ENCODE results near the gene BDH2.

- TF ChIP-seq CTCF (IDR thresholded peaks at IDR 0.05) (no peak), POLR2A (IDR thresholded peaks at IDR 0.05) (no peak)
These were observed 37.8 kb upstream of the BDH2 start for GRCh38 chr4:103137446-103137827.

Data from esophagus squamous epithelium (tissue), 4 donors.